ENCODE measurements around the gene SEM1.

- TF ChIP-seq, protein P1, sequence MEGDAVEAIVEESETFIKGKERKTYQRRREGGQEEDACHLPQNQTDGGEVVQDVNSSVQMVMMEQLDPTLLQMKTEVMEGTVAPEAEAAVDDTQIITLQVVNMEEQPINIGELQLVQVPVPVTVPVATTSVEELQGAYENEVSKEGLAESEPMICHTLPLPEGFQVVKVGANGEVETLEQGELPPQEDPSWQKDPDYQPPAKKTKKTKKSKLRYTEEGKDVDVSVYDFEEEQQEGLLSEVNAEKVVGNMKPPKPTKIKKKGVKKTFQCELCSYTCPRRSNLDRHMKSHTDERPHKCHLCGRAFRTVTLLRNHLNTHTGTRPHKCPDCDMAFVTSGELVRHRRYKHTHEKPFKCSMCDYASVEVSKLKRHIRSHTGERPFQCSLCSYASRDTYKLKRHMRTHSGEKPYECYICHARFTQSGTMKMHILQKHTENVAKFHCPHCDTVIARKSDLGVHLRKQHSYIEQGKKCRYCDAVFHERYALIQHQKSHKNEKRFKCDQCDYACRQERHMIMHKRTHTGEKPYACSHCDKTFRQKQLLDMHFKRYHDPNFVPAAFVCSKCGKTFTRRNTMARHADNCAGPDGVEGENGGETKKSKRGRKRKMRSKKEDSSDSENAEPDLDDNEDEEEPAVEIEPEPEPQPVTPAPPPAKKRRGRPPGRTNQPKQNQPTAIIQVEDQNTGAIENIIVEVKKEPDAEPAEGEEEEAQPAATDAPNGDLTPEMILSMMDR (IDR thresholded peaks at IDR 0.05; ENCODE audit: low read depth, low read length): no peak
- no peak for TF ChIP-seq EZH2phosphoT487 (IDR thresholded peaks at IDR 0.05; ENCODE audit: low read depth)
Measured at GRCh38 chr7:96708872-96709271, 774 bp downstream of the SEM1 start.
